GM12878 (cell line): ENCODE results near the gene SMIM13. TPM values are rescaled to one million over a fixed set of nuclear protein-coding genes. Genes with fewer than 3 reads are reported as not detected.

ENCODE experiments used
- ATAC-seq: fragments of 200-7000 bp; cut with Tn5 transposase; 3 replicates; pipeline ENCODE4 v1.9.1; 2020; ENCODE audit warnings: mild to moderate bottlenecking, moderate library complexity
- BruUV-seq: library from RNA; stranded (reverse); fragments of 400-500 nt; replicated peaks from 2 replicates; lab custom pipeline; 2021; lab: Mats Ljungman, UMichigan
- CTCF ChIA-PET: fragments of 300-600 bp; sonication (Branson Sonifier 250); formaldehyde crosslinking; extraction: SDS; loops from one replicate; lab custom pipeline; 2021; ENCODE audit warnings: inconsistent platforms; lab: Yijun Ruan, JAX
- POLR2A ChIA-PET: fragments of 350-600 bp; formaldehyde crosslinking; extraction: SDS; loops from one replicate; lab custom pipeline; 2021; ENCODE audit warnings: inconsistent platforms; lab: Charles Lee
- RAD21 ChIA-PET: fragments of 300-600 bp; sonication (Branson Sonifier 250); formaldehyde crosslinking; loops from one replicate; lab custom pipeline; 2023; ENCODE audit warnings: antibody characterized with exemption; ENCODE audit not compliant: unreplicated experiment; lab: Charles Lee
- SMC1A ChIA-PET: fragments of 300-600 bp; sonication (Branson Sonifier 250); formaldehyde crosslinking; loops from one replicate; lab custom pipeline; 2023; ENCODE audit not compliant: unreplicated experiment, uncharacterized antibody; lab: Charles Lee
- DNase-seq: peaks from one replicate; pipeline ENCODE4 v3.0.0-alpha.2; 2011; ENCODE audit warnings: low read depth, low spot score
- FAIRE-seq: peaks from 3 replicates; lab custom pipeline; 2011; peaks lifted over from hg19 to GRCh38; lab: Jason Lieb, UNC
- H2AFZ ChIP-seq: 2 replicates; pipeline ENCODE4 v1.6.0; 2011; ENCODE audit warnings: low read depth, low read length, control low read depth; ENCODE audit not compliant: control insufficient read depth
- H3K27ac ChIP-seq: 2 replicates; pipeline ENCODE4 v1.5.1; 2011; ENCODE audit warnings: control low read depth; ENCODE audit not compliant: control insufficient read depth, insufficient read depth
- H3K27me3 ChIP-seq, 2 experiments: replicated peaks in 1 of 2; 2 replicates each; pipeline versions ENCODE4 v1.6.0 to v1.6.1; 2011; ENCODE audit warnings: low read length in 1 of 2; ENCODE audit not compliant: control insufficient read depth in 2 of 2, insufficient read depth in 2 of 2
- H3K36me3 ChIP-seq, 2 experiments: 2 replicates each; pipeline ENCODE4 v1.5.1; 2011; ENCODE audit warnings: low read length in 1 of 2; ENCODE audit not compliant: control insufficient read depth in 2 of 2, insufficient read depth in 2 of 2
- H3K4me1 ChIP-seq: 2 replicates; pipeline ENCODE4 v1.6.1; 2011; ENCODE audit warnings: mild to moderate bottlenecking, low read length, moderate library complexity, mixed read lengths; ENCODE audit not compliant: control insufficient read depth, insufficient read depth
- H3K4me2 ChIP-seq: 2 replicates; pipeline ENCODE4 v1.6.0; 2011; ENCODE audit warnings: control low read depth; ENCODE audit not compliant: control insufficient read depth, insufficient read depth
- H3K4me3 ChIP-seq: fragments of 200-600 bp; sonication (generic); 2 replicates; pipeline ENCODE4 v1.5.1; 2016
- H3K79me2 ChIP-seq: 2 replicates; pipeline ENCODE4 v1.6.0; 2011; ENCODE audit warnings: low read length; ENCODE audit not compliant: control insufficient read depth, insufficient read depth
- H3K9ac ChIP-seq: 2 replicates; pipeline ENCODE4 v1.8.0; 2011; ENCODE audit warnings: low read length, control low read depth, mixed read lengths; ENCODE audit not compliant: control insufficient read depth, insufficient read depth
- H3K9me3 ChIP-seq: replicated peaks from 3 replicates; pipeline ENCODE4 v1.5.1; 2011; ENCODE audit warnings: mild to moderate bottlenecking, low read length; ENCODE audit not compliant: control insufficient read depth, insufficient read depth
- H4K20me1 ChIP-seq: 2 replicates; pipeline ENCODE4 v1.6.0; 2011; ENCODE audit not compliant: control insufficient read depth, insufficient read depth
- ATF7 ChIP-seq: fragments of 450-650 bp; IDR thresholded peaks from 2 replicates; pipeline ENCODE4 v1.6.1; 2016; ENCODE audit warnings: low read depth, mild to moderate bottlenecking
- BHLHE40 ChIP-seq, 2 experiments: fragments of 450-650 bp in 1 of 2; IDR thresholded peaks; 2 replicates each; pipeline ENCODE4 v1.6.1; 2011 to 2017; ENCODE audit warnings: low read depth in 2 of 2, borderline replicate concordance in 1 of 2, improper control_type of control experiment in 1 of 2, low read length in 1 of 2, mild to moderate bottlenecking in 1 of 2
- DPF2 ChIP-seq: fragments of 450-650 bp; IDR thresholded peaks from 2 replicates; pipeline ENCODE4 v1.6.1; 2017; ENCODE audit warnings: mild to moderate bottlenecking
- EED ChIP-seq: sonication (generic); IDR thresholded peaks from 2 replicates; pipeline ENCODE4 v1.6.1; 2016; ENCODE audit warnings: antibody characterized with exemption, low read depth
- FOXM1 ChIP-seq: IDR thresholded peaks from 2 replicates; pipeline ENCODE4 v1.6.1; 2012; ENCODE audit warnings: low read depth, mild to moderate bottlenecking, inconsistent platforms, low read length, moderate library complexity
- IKZF1 ChIP-seq: fragments of 450-650 bp; conservative IDR thresholded peaks from 2 replicates; pipeline ENCODE4 v1.6.1; 2017; ENCODE audit warnings: antibody characterized with exemption, mild to moderate bottlenecking
- IKZF2 ChIP-seq, 2 experiments: fragments of 450-650 bp; IDR thresholded peaks; 2 replicates each; pipeline ENCODE4 v1.6.1; 2017; ENCODE audit warnings: mild to moderate bottlenecking in 2 of 2, moderate library complexity in 2 of 2
- JUNB ChIP-seq: IDR thresholded peaks from 2 replicates; pipeline ENCODE4 v1.6.1; 2016; ENCODE audit warnings: antibody characterized with exemption, mild to moderate bottlenecking
- NFIC ChIP-seq: IDR thresholded peaks from 2 replicates; pipeline ENCODE4 v1.6.1; 2012; ENCODE audit warnings: low read depth, mild to moderate bottlenecking, inconsistent platforms, low read length, moderate library complexity
- NR2F1 ChIP-seq: fragments of 450-650 bp; conservative IDR thresholded peaks from 2 replicates; pipeline ENCODE4 v1.6.1; 2017; ENCODE audit warnings: mild to moderate bottlenecking
- NRF1 ChIP-seq: conservative IDR thresholded peaks from 2 replicates; pipeline ENCODE4 v1.6.1; 2011; ENCODE audit warnings: mild to moderate bottlenecking, low read depth, low read length, improper control_type of control experiment
- PAX5 ChIP-seq: IDR thresholded peaks from 2 replicates; pipeline ENCODE4 v1.6.1; 2011; ENCODE audit warnings: low read depth, low read length, borderline replicate concordance
- PBX3 ChIP-seq: IDR thresholded peaks from 2 replicates; pipeline ENCODE4 v1.6.1; 2011; ENCODE audit warnings: mild to moderate bottlenecking, low read depth, low read length, moderate library complexity; ENCODE audit not compliant: insufficient replicate concordance
- PKNOX1 ChIP-seq: fragments of 450-650 bp; IDR thresholded peaks from 2 replicates; pipeline ENCODE4 v1.6.1; 2016; ENCODE audit warnings: mild to moderate bottlenecking
- REST ChIP-seq: IDR thresholded peaks from 2 replicates; pipeline ENCODE4 v1.6.1; 2012; ENCODE audit warnings: mild to moderate bottlenecking, low read depth, low read length
- RUNX3 ChIP-seq: IDR thresholded peaks from 2 replicates; pipeline ENCODE4 v1.6.1; 2012; ENCODE audit warnings: low read length, inconsistent platforms
- SMAD1 ChIP-seq: fragments of 450-650 bp; IDR thresholded peaks from 2 replicates; pipeline ENCODE4 v1.6.1; 2018; ENCODE audit warnings: mild to moderate bottlenecking, low read depth; ENCODE audit not compliant: partially characterized antibody
- TCF12 ChIP-seq: IDR thresholded peaks from 2 replicates; pipeline ENCODE4 v1.6.1; 2011; ENCODE audit warnings: low read depth, mild to moderate bottlenecking, low read length
- TCF3 ChIP-seq: IDR thresholded peaks from 2 replicates; pipeline ENCODE4 v1.6.1; 2012; ENCODE audit warnings: low read depth, mild to moderate bottlenecking, low read length, borderline replicate concordance; ENCODE audit not compliant: insufficient read depth
- TCF7 ChIP-seq: IDR thresholded peaks from 2 replicates; pipeline ENCODE4 v1.6.1; 2014; ENCODE audit warnings: antibody characterized with exemption, borderline replicate concordance
- WGBS: methylation state at CpG from one replicate; pipeline ENCODE4 v1.1.6; 2016; ENCODE audit warnings: low lambda C conversion rate; ENCODE audit not compliant: insufficient replicate concordance, insufficient coverage; ENCODE audit errors: missing lambda C conversion rate; 5-methylcytosine and 5-hydroxymethylcytosine counted together
- in situ Hi-C: fragments of 300-500 bp; cut with MboI; formaldehyde crosslinking; loops from 9 replicates; pipeline ENCODE4 v1.14.3; 2018; ENCODE audit warnings: mixed read lengths
- intact Hi-C: fragments of 100-400 bp; cut with micrococcal nuclease; formaldehyde crosslinking; loops from one replicate; pipeline ENCODE4 v1.14.2; 2022; ENCODE audit not compliant: unreplicated experiment
- polyA plus RNA-seq, 11 experiments: library from polyadenylated mRNA; depleted of rRNA in 4 of 11; unstranded in 6 of 11; stranded (reverse) in 5 of 11; fragments of >200 nt; fragmentation: Nextera tagmentation in 4 of 11; fragmentation: Illumina TruSeq in 1 of 11; extraction: Ambion mirVana in 4 of 11; extraction: Trizol in 1 of 11; gene quantifications; 1 replicate in 1 of 11; 2 replicates in 10 of 11; pipeline versions ENCODE4 v1.2.1 to v1.2.3, GENCODE V29; 2011 to 2016; ENCODE audit warnings: inconsistent platforms in 2 of 11, missing spikeins in 2 of 11, low read depth in 1 of 11
- total RNA-seq, 4 experiments: library from RNA; depleted of rRNA in 3 of 4; stranded (reverse); fragments of >200 nt in 3 of 4; fragmentation: Illumina TruSeq in 1 of 4; extraction: Trizol in 1 of 4; gene quantifications; 2 replicates each; pipeline versions ENCODE4 v1.2.1 to v1.2.3, GENCODE V29; 2013 to 2021

SMIM13 gene
- total and polyA plus RNA-seq, 10 of the 15 experiments (the other 5 are each of a cell fraction or from before 2014, with no cell fraction given), result 2.0 to 8.5 (median 4.7) TPM

GRCh38 chr6:11163932-11164331 is 70.3 kb downstream of the SMIM13 start:
- intact Hi-C loops, result no loop called here
- ATAC-seq, result peak; percentile 86
- Histone ChIP-seq H3K27ac (no peak overlapping the region), H2AFZ (no peak overlapping the region), H3K27me3 (no peaks in the 10 kb centered on the region), H3K4me1 (peaks cover 6% of the 10 kb centered on the region; the same call in 1 of the 2 replicates), H3K36me3 (no peaks in the 10 kb centered on the region), H3K9ac (no peak overlapping the region), H3K4me2 (0 out of 2 replicates have a peak overlapping the region, but pooled peaks have one; percentile 2), H3K9me3 (no peaks in the 10 kb centered on the region), H3K4me3 (no peak overlapping the region), H4K20me1 (no peaks in the 10 kb centered on the region), H3K79me2 (no peaks in the 10 kb centered on the region)
- in situ Hi-C loops, result no loop called here
- ChIA-PET SMC1A (interaction anchor here (1.6 to 2.0 kb wide), 2 partner anchors 13 kb away, joined by 3 to 5 read pairs; no protein-coding TSS in a partner anchor), CTCF (interaction anchor here (1.2 to 2.4 kb wide), 4 partner anchors 8 to 333 kb away, joined by 3 to 11 read pairs (median 6); no protein-coding TSS in a partner anchor), POLR2A (no interaction called here), RAD21 (interaction anchor here (1.0 to 1.2 kb wide), 2 partner anchors 217 to 333 kb away, joined by 3 to 4 read pairs; no protein-coding TSS in a partner anchor)
- no peak for DNase-seq
- 0% methylated on average over 2 of the region's 2 CpGs for WGBS
- no TSS peak for BruUV-seq
- FAIRE-seq, result peak; percentile 38
- TF ChIP-seq PBX3, result no peak
- TF ChIP-seq TCF3, result 0 out of 2 replicates have a peak, but pooled peaks have one; percentile 30
- TF ChIP-seq NRF1, result no peak
- TF ChIP-seq DPF2, result peak; percentile 47; the same call in 1 of the 2 replicates
- no peak for TF ChIP-seq REST
- 0 out of 2 replicates have a peak, but pooled peaks have one; percentile 17 for TF ChIP-seq NFIC
- 0 out of 2 replicates have a peak, but pooled peaks have one; percentile 39 for TF ChIP-seq FOXM1
- TF ChIP-seq PAX5, result peak; percentile 34; the same call in 1 of the 2 replicates
- TF ChIP-seq NR2F1, result no peak
- no peak for TF ChIP-seq SMAD1
- no peak for TF ChIP-seq ATF7
- peak; percentile 74 for TF ChIP-seq RUNX3
- TF ChIP-seq JUNB, result peak; percentile 58
- peak; percentile 38; the same call in 1 of the 2 replicates for TF ChIP-seq PKNOX1
- peak; percentile 55; the same call in 1 of the 2 replicates for TF ChIP-seq IKZF1
- 0 out of 2 replicates have a peak, but pooled peaks have one; percentile 34 for TF ChIP-seq EED
- TF ChIP-seq BHLHE40 (IDR thresholded peaks at IDR 0.05; ENCODE audit: borderline replicate concordance in 1 of 2, low read depth in 2 of 2, low read length in 1 of 2), result peak; percentile 61 to 79; a peak in 3 of 4 replicates
- no peak for TF ChIP-seq TCF7
- peak; percentile 71 for TF ChIP-seq TCF12
- TF ChIP-seq IKZF2 (IDR thresholded peaks at IDR 0.05), result peak; percentile 59; a peak in 3 of 4 replicates
